ENCODE data around the gene E2F2. TPM values are rescaled to one million over a fixed set of nuclear protein-coding genes. Genes with fewer than 3 reads are reported as not detected.

Gene E2F2
- total RNA-seq, 1 donor from 2014 or later = 9.4 TPM

- TF ChIP-seq CTCF (conservative IDR thresholded peaks at IDR 0.05) = no peak
- no peaks in the 10 kb centered on the region for H3K9me3 Mint-ChIP-seq
- H3K4me1 Mint-ChIP-seq (ENCODE audit: unreplicated experiment) = peaks cover 25% of the 10 kb centered on the region
- peaks cover 4% of the 10 kb centered on the region for H3K36me3 Mint-ChIP-seq
- no peaks in the 10 kb centered on the region for H3K27me3 Mint-ChIP-seq
- peak overlapping the region; percentile 33 for H3K4me3 Mint-ChIP-seq
- H3K27ac Mint-ChIP-seq = peak overlapping the region; percentile 48
- DNase-seq (ENCODE audit: extremely low spot score, unreplicated experiment) = no peak
Observed at GRCh38 chr1:23525558-23526250, 5.3 kb downstream of the E2F2 start.

GRCh38 chr1:23524716-23525401, 6.2 kb downstream of the E2F2 start:
- Mint-ChIP-seq H3K4me1 (ENCODE audit: unreplicated experiment) (peaks cover 25% of the 10 kb centered on the region), H3K27ac (no peak overlapping the region), H3K4me3 (no peak overlapping the region), H3K9me3 (no peaks in the 10 kb centered on the region), H3K36me3 (peaks cover 4% of the 10 kb centered on the region), H3K27me3 (no peaks in the 10 kb centered on the region)
- DNase-seq (ENCODE audit: extremely low spot score, unreplicated experiment) = no peak
- TF ChIP-seq CTCF (conservative IDR thresholded peaks at IDR 0.05) = no peak

GRCh38 chr1:23524163-23524562, 6.9 kb downstream of the E2F2 start:
- H3K27ac Mint-ChIP-seq = no peak overlapping the region
- peaks cover 4% of the 10 kb centered on the region for H3K36me3 Mint-ChIP-seq
- DNase-seq (ENCODE audit: extremely low spot score, unreplicated experiment) = no peak
- H3K4me1 Mint-ChIP-seq (ENCODE audit: unreplicated experiment) = peaks cover 21% of the 10 kb centered on the region
- no peak for TF ChIP-seq CTCF (conservative IDR thresholded peaks at IDR 0.05)
- H3K9me3 Mint-ChIP-seq = no peaks in the 10 kb centered on the region
- H3K4me3 Mint-ChIP-seq = no peak overlapping the region
- H3K27me3 Mint-ChIP-seq = no peaks in the 10 kb centered on the region

GRCh38 chr1:23522244-23522982, 8.6 kb downstream of the E2F2 start:
- Mint-ChIP-seq H3K4me1 (ENCODE audit: unreplicated experiment) (peaks cover 12% of the 10 kb centered on the region), H3K36me3 (peaks cover 5% of the 10 kb centered on the region), H3K27me3 (no peaks in the 10 kb centered on the region), H3K27ac (no peak overlapping the region), H3K4me3 (no peak overlapping the region), H3K9me3 (no peaks in the 10 kb centered on the region)
- no peak for DNase-seq (ENCODE audit: extremely low spot score, unreplicated experiment)
- TF ChIP-seq CTCF (conservative IDR thresholded peaks at IDR 0.05) = no peak

- no peak for TF ChIP-seq CTCF (conservative IDR thresholded peaks at IDR 0.05)
- no peaks in the 10 kb centered on the region for H3K9me3 Mint-ChIP-seq
- peaks cover 12% of the 10 kb centered on the region for H3K4me1 Mint-ChIP-seq (ENCODE audit: unreplicated experiment)
- H3K27me3 Mint-ChIP-seq = no peaks in the 10 kb centered on the region
- peaks cover 8% of the 10 kb centered on the region for H3K36me3 Mint-ChIP-seq
- no peak for DNase-seq (ENCODE audit: extremely low spot score, unreplicated experiment)
- H3K4me3 Mint-ChIP-seq = no peak overlapping the region
- no peak overlapping the region for H3K27ac Mint-ChIP-seq
Observed at GRCh38 chr1:23521588-23521987, 9.4 kb downstream of the E2F2 start.
